ENCODE measurements around the gene DGCR6L. TPM values are rescaled to one million over a fixed set of nuclear protein-coding genes. Genes with fewer than 3 reads are reported as not detected.
"Not testable (repeated sequence)": the region's sequence is repeated elsewhere in the genome, so short reads cannot be mapped to it uniquely, and the experiment has no call there.

Gene DGCR6L
- total RNA-seq, 1 experiment from 2014 or later = 44.5 TPM

DNA sequence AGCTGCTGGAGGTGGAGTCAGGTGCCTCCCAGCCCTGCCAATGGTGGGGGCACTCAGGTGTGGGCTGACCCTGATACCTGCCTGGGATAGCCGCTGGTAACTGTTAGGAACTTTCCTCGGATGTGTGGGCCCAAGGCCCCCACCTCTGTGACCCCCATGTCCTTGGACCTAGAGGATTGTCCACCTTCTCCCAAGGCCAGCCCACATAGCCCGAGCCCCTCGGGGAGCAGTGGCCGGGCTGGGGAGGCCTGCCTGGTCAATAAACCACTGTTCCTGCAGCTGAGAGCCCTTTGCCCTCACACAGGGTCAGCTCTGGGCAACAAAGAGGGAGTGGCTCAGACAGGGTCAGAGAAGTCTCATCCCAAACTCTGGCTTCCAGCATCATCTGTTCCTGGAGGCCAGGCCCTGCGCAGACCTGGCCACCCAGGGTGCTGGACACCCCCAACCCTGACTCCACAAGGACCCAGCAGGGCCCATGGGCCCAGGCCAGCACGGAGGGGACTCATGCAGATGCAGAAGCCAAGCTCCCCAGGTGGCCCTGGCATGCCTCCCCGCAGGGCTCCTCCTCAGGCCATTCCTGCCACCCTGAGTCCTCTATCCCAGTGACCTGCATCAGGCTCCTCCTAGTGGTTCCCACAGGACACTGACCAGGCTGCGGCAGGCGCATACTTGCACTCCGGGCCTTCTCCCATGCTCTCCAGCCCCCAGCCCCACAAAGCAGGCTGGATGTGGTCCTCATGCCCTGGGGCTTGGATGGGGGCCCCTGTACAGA is 6.4 kb downstream of the DGCR6L start:
- in situ Hi-C loops (cut with HindIII; ENCODE audit: low pct_unique_long_range_greater_than_20kb, low sequenced_read_pairs); DNase-seq (ENCODE audit: low read depth, low spot score): not testable (repeated sequence)

DNA sequence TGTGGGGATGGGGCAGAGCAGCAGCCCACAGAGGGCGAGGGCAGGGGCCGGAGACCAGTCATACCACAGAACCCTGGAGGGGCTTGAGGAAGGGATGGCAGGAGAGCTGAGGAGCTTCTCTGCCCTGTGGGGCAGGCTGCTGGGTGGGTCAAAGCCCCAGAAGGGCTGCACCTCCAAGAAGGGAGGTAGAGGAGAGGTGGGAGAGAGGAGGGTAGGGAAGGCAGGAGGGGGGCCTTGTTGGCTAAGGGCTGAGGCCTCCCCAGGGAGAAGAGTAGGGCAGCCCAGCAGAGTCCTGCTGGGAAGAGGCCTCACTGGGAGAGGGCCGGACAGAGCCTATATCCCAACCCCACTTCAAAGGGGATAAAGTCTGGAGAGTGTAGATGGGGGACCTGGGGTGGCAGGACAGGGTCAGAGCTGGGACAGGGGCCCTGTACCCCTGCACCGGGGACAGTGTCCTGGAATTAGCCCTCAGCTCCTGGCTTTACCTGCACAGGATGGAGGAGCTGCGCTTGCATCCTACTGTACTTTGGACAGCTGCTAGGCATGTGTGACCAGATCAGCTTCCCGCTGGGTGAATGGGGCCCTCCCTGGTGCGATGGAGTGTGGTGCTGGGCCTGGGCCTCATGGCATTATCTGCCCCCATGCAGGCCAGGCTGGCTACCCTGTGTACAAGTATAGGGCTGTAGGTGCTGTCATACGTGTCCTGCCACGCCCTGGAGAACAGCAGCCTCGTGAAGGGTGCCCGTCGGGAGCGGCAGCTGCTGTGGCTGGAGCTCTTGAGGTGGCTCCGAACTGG is 7.3 kb downstream of the DGCR6L start:
- in situ Hi-C loops (cut with HindIII; ENCODE audit: low pct_unique_long_range_greater_than_20kb, low sequenced_read_pairs) = no loop called here
- DNase-seq (ENCODE audit: low read depth, low spot score) = no peak

DNA sequence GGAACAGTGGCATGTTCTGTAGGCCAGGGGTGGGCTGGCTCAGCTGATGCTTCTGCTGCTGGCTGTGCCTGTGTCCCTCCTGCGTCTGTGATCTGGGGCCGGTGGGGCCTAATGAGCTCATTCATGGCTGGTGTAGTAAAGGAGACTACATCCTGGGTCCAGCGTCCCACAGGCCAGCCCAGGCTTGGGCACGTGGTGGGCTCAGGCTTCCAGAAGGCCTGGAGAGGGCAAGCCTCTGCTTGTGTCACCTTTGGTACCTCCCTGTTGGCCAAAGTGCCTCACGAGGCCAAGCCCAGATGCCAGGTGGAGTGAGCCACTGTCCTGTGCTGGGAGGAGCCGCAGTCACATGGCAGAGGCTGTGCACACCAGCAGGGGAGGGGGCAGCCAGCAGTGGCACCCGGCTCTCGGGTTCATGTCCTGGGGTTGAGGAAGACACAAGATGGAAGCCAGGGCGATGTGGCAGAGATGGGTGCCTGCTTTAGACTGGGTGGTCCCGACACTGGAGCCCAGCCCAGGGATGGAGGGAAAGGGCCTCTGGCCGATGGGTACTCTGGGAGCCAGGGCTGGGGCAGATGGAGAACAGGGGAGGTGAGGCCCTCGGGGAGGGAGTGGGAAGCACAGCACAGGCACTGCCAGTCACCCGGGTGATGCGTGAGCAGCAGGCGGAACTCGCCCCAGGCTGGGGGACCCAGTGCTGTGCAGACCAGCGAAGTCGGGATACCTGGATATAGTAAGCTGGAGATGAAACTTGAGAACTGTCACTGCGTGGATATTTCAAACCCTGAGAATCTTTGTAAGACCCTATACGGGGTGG is 8.4 kb downstream of the DGCR6L start:
- in situ Hi-C loops (cut with HindIII; ENCODE audit: low pct_unique_long_range_greater_than_20kb, low sequenced_read_pairs); DNase-seq (ENCODE audit: low read depth, low spot score): not testable (repeated sequence)

DNA sequence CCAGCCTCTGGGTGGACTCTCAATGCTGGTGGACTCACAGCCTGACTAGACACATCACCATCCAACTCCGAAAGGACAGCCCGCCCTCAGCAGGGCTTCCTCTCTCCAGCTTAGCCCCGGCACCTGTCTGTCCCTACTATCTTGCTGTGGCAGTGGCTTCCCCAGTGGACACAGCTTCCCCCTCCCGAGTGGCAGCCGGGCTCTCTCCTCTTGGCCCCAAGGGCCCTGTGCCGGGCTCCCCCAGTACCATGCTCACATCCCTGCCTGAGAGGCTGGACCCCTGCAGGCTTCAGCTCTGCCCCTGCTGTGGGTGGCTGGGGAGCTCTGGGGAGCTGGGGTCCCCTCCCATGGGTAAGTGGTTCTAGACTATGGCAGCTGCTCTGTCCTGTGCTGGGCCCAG is 9.1 kb downstream of the DGCR6L start:
- in situ Hi-C loops (cut with HindIII; ENCODE audit: low pct_unique_long_range_greater_than_20kb, low sequenced_read_pairs) = not testable (repeated sequence)

DNA sequence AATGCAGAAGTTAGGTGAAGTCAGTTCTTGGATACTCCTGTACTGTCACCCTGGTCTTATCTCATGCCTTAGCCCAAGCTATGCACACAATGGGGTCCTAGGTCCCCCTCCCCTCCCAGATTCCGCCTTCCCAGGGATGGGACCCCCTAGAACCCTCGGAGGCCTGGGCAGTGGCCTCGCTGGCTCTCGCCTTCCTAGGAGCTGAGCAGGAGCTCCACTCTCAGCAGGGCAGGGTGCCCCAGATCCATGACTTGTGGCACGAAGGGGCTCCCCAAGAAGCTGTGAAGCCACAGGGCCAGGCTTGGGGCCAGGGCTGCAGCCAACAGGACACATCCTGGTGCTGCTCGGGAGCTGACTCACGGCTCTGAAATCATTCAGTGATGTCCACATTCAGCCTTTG is 9.7 kb downstream of the DGCR6L start:
- in situ Hi-C loops (cut with HindIII; ENCODE audit: low pct_unique_long_range_greater_than_20kb, low sequenced_read_pairs); DNase-seq (ENCODE audit: low read depth, low spot score): not testable (repeated sequence)

More for the DNA sequence above, 9.1 kb downstream of the DGCR6L start:
- not testable (repeated sequence) for DNase-seq (ENCODE audit: low read depth, low spot score)

DNA sequence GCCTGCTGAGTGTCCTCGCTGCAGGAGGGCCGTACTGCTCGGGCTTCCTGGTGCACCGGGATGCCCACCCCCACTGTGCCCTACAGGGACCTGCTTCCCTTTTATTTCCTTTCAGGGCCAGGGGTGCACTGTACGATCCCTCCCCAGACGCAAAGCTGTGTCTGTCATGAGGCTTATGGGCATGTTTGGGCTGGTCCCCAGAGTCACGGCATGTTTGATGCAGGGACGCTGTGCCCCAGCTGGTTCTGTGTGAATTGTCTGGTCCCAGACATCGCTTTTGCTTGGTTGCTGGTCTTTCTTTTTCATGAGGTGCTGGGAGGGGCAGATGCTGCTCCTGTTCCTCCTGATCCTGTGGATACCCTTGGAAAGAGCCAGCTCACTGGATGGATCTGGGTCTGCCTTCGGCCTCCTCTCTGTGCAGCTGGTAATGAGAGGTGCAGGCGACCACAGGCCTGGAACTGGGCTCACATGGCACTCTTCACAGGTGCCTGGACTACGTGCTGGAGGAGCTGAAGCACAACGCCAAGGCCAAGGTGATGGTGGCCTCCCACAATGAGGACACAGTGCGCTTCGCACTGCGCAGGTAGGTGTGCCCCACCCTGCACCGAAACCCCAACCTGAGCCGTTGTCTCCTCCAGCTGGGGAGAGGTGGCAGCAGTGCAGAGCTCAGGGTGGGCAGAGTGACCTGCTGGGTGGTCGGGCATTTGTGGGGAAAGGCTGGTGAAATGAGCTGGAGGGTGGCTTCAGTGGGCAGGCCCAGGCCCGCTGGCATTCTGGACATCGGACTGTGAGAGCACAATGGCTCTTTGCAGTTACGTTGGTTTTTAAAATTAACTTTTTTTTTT is 10.8 kb downstream of the DGCR6L start:
- DNase-seq (ENCODE audit: low read depth, low spot score); in situ Hi-C loops (cut with HindIII; ENCODE audit: low pct_unique_long_range_greater_than_20kb, low sequenced_read_pairs): not testable (repeated sequence)

DNA sequence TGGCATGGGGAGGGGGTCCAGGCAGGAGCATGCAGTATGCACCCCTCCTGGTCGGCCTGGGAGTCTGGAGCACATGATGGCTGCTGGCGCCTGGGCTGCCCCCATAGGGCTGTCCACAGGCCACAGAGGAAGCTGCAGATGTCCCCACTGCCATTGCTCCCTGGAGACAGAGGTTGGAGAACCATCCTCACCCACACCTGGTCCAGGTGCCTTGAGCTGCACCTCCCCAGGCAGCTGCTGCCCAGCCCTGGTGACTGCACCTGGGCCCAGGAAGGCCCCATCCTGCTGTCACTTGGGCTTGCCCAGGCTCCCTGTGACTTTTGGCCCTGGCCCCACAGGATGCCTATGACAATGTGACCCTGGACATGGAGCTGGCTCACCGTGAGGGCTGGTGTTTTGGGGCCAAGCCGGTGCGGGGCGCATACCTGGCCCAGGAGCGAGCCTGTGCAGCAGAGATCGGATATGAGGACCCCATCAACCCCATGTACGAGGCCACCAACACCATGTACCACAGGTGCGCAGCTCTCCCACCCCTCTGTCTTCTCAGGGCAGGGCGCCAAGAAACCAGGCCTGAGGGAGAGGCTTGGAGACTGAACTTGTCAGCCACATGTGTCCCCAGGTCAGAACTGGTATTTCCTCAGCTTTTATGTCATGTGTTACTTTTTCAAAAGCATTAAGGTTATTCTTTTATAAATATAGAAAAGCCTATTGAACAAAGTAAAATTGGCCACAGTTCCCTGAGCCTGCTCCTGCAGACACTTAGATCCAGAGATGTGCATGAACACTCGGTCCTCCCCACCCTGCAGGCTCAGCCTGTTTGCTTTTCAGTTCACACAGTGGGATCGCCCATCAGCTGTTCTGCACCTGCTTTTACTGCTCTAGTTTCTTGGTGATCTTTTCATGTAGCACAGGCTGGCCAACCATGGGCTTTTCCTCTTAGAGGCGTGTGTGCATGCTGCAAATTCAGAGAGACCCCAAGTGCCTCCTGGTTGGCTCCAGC is 12.1 kb downstream of the DGCR6L start:
- in situ Hi-C loops (cut with HindIII; ENCODE audit: low pct_unique_long_range_greater_than_20kb, low sequenced_read_pairs); DNase-seq (ENCODE audit: low read depth, low spot score): not testable (repeated sequence)

DNA sequence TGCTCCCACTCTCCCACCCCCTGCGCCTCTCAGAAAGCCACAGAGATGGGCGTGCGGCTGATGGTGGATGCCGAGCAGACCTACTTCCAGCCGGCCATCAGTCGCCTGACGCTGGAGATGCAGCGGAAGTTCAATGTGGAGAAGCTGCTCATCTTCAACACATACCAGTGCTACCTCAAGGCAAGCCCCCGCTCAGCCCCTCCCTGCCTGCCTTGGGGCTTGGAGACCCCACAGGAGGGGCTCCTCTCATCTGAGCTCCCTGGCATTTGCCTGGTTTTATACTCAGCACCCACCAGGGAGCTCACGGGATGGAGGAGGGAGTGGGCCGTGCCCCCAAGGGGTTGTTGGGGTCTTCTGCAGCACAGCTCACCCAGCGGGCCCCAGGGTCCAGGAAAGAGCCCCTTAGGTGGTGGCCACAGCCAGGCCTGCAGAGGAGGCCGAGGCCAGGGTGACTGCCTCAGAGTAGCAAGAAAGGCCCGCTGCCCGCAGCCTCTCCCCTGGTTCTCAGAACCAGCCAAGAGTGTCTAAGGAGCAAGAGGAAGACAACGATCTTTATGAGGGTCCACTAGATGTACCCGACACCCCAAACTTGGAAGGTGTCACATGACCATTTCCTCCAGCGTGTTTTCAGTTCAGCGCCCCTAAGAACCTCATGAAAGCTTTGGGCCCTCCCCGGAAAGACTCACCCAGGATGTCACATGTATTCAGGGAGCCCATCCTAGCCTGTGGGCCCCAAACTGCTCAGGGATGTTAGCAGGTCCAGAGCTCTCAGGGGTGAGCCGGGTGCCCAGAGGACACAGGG is 13.0 kb downstream of the DGCR6L start:
- in situ Hi-C loops (cut with HindIII; ENCODE audit: low pct_unique_long_range_greater_than_20kb, low sequenced_read_pairs); DNase-seq (ENCODE audit: low read depth, low spot score): not testable (repeated sequence)

DNA sequence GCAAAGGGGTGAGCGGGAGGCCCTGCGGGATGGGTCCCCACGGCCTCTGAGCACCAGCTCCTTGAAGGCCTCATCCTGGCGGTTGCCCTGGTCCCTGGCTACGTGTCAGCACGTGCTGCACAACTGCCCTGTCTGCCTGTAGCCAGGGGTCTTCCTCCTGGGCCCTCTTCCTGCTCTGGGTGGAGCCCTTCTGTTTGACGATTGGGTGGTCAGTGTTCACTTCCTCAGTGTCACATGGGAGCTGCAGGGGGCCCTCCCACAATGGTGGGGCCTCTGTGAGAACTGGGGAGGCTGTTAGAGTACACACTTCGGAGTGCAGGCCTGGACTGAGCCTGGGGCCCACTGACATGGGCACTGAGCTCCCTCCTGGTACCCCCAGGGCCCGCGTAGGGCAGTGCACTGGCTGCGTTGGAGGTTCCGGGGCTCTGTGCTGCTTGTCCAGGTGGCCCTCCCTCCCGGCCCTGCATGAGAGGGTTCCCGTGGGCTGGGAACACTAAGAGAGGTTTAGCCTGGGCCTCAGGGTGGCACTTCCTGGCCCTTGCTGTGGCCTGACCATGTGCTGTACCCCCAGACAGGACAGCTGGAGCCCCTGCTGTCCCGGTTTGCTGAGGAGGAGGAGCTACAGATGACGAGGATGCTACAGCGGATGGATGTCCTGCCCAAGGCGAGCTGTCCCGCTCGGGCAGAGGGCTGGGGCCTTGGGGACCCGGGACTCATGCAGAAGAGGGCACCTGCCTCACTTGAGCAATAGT is 13.8 kb downstream of the DGCR6L start:
- no peak for DNase-seq (ENCODE audit: low read depth, low spot score)
- in situ Hi-C loops (cut with HindIII; ENCODE audit: low pct_unique_long_range_greater_than_20kb, low sequenced_read_pairs) = no loop called here

DNA sequence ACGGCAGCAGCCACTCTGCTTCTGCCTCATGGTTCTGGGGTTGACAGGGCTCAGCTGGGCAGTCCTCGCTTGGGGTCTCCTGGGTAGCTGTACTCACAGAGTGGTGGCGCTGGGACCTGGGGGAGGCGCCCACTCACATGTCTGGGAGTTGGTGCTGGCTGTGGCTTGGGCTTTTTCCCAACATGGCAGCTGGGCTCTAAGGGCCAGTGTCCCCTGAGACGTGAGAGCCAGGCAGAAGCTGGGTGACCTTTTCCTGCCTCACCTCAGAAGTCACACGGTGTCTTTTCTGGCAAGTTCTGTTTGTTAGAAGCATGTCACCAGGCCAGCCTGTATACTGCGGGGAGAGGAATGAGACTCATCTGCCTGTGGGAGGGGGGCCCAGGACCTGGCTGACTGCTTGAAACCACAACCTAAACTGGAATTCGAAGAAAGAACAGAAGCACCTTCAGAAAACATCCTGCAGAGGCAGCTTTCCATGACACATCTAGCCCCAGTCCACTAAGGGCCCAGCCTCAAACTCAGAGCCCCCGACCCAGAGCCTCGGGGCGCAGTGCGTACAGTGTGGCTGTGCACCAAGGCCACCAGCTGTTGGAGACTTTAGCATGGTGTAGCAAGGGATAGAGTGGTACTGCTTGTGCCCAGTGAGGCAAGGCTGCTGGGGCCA is 14.5 kb downstream of the DGCR6L start:
- DNase-seq (ENCODE audit: low read depth, low spot score); in situ Hi-C loops (cut with HindIII; ENCODE audit: low pct_unique_long_range_greater_than_20kb, low sequenced_read_pairs): not testable (repeated sequence)

DNA sequence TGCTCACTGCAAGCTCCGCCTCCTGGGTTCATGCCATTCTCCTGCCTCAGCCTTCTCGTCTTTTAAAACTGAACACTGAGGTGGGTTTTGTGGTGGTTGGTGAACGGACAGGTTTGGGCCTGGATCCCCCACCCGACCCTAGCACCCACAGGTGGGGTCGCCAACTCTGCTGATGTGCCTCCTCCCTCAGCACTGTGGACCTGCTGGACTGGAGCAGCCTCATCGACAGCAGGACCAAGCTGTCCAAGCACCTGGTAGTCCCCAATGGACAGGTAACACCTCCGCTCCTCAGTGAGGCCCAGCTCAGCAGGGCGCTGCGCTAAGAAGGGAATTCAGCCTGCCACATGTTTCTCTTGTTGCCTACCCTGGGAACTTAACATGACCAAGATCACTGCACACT is 15.2 kb downstream of the DGCR6L start:
- no peak for DNase-seq (ENCODE audit: low read depth, low spot score)
- in situ Hi-C loops (cut with HindIII; ENCODE audit: low pct_unique_long_range_greater_than_20kb, low sequenced_read_pairs) = no loop called here

DNA sequence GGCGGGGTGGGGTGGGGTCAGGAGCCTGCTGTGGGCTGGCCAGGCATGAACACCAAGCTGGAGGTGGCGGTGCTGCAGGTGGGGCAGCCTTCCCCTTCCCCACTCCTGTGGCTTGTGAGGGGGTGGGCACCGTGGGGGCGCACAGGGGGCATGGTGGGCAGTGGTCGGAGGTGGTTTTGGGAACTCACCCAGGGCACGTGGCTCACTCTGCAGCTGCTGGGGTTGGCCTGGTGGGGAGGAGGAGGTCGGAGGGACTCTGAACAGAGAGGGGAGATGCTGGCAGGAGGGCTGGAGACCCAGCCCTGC is 16.7 kb downstream of the DGCR6L start:
- DNase-seq (ENCODE audit: low read depth, low spot score); in situ Hi-C loops (cut with HindIII; ENCODE audit: low pct_unique_long_range_greater_than_20kb, low sequenced_read_pairs): not testable (repeated sequence)

DNA sequence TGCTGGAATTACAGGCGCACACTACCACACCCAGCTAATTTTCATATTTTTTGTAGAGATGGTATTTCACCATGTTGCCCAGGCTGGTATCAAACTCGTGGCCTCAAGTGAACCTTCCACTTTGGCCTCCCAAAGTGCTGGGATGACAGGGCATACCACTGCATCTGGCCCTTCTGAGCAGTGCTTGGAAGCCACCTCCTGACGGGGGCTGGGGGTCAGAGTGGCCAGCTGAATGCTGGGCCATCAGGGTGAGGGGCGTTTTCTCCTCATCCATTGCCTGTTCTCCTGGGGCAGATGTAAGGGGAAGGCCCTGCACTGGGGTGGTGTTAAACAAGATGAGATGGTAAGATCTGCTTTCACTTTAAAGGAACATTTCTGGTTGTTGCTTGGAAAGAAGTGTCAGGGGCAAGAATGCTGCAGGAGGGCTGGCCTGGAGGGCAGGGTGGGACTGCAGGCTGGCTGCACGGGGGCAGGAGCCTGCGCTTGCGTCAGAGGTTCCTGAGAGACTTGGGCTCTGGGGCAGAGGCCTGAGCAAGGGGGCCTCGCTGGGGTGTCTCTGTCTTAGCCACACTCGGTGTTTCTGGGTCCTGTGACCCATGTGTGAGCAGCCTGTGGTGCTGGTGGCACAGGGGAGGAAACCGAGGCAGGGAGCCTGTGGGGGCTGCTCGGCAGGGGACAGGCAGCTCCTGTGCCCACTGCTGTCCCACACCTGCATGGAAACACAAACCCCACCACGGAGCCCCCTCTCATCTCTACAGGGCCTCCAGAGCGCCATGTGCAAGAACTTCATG is 17.2 kb downstream of the DGCR6L start:
- DNase-seq (ENCODE audit: low read depth, low spot score) = no peak
- in situ Hi-C loops (cut with HindIII; ENCODE audit: low pct_unique_long_range_greater_than_20kb, low sequenced_read_pairs) = no loop called here

DNA sequence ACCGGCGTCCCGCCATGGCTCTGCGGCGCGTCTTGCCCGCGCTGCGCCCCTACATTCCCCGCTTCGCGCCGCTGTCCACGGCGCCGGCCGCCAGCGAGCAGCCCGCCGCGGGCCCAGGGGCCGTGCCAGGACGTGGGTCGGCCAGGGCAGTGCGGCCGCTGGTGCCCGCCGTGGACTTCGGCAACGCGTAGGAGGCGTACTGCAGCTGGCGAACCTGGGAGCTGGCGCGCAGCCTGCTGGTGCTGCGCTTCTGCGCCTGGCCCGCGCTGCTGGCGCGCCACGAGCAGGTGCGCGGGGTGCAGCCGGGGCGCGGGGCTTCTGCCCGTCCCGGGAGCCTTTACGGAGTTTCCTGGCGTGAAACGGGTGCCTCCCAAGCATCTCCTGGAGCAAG is 20.1 kb downstream of the DGCR6L start:
- no peak for DNase-seq (ENCODE audit: low read depth, low spot score)
- in situ Hi-C loops (cut with HindIII; ENCODE audit: low pct_unique_long_range_greater_than_20kb, low sequenced_read_pairs) = no loop called here

Data from SK-MEL-5 (cell line).